Rectal smooth muscle tissue (tissue), 1 donor: ENCODE measurements around the gene IFI27L1.
"Not testable (repeated sequence)": the region's sequence is repeated elsewhere in the genome, so short reads cannot be mapped to it uniquely, and the experiment has no call there.

Source experiments
- H3K27ac ChIP-seq: one replicate; pipeline ENCODE4 v1.7.0; 2013; ENCODE audit warnings: low read depth, low read length, inconsistent platforms
- H3K27me3 ChIP-seq: one replicate; pipeline ENCODE4 v1.7.0; 2013; ENCODE audit warnings: low read length; ENCODE audit not compliant: control insufficient read depth, insufficient read depth
- H3K36me3 ChIP-seq: one replicate; pipeline ENCODE4 v1.7.0; 2013; ENCODE audit warnings: low read length; ENCODE audit not compliant: control insufficient read depth, insufficient read depth
- H3K4me1 ChIP-seq: one replicate; pipeline ENCODE4 v1.7.0; 2013; ENCODE audit warnings: low read length; ENCODE audit not compliant: control insufficient read depth, insufficient read depth
- H3K4me3 ChIP-seq: one replicate; pipeline ENCODE4 v1.7.0; 2013; ENCODE audit warnings: low read length
- H3K9ac ChIP-seq: one replicate; pipeline ENCODE4 v1.7.0; 2013; ENCODE audit warnings: low read length

The IFI27L1 gene

GRCh38 chr14:94051779-94052178, 29.3 kb upstream of the IFI27L1 start:
- H3K4me1 ChIP-seq, result peaks cover 4% of the 10 kb centered on the region
- H3K4me3 ChIP-seq, result no peak overlapping the region
- no peak overlapping the region for H3K9ac ChIP-seq
- H3K27me3 ChIP-seq, result no peaks in the 10 kb centered on the region
- H3K27ac ChIP-seq, result no peak overlapping the region
- H3K36me3 ChIP-seq, result peaks cover 64% of the 10 kb centered on the region

- H3K9ac ChIP-seq, result no peak overlapping the region
- H3K27me3 ChIP-seq, result no peaks in the 10 kb centered on the region
- no peak overlapping the region for H3K4me3 ChIP-seq
- peaks cover 4% of the 10 kb centered on the region for H3K4me1 ChIP-seq
- no peak overlapping the region for H3K27ac ChIP-seq
- peaks cover 64% of the 10 kb centered on the region for H3K36me3 ChIP-seq
These were observed 28.9 kb upstream of the IFI27L1 start for GRCh38 chr14:94052199-94052598.

GRCh38 chr14:94052662-94053061, 28.4 kb upstream of the IFI27L1 start:
- Histone ChIP-seq H3K36me3 (peaks cover 69% of the 10 kb centered on the region), H3K9ac (no peak overlapping the region), H3K4me1 (peaks cover 4% of the 10 kb centered on the region), H3K27ac (no peak overlapping the region), H3K4me3 (no peak overlapping the region), H3K27me3 (no peaks in the 10 kb centered on the region)

GRCh38 chr14:94054401-94054800, 26.7 kb upstream of the IFI27L1 start:
- no peak overlapping the region for H3K4me3 ChIP-seq
- H3K4me1 ChIP-seq, result peaks cover 4% of the 10 kb centered on the region
- H3K36me3 ChIP-seq, result peaks cover 69% of the 10 kb centered on the region
- no peaks in the 10 kb centered on the region for H3K27me3 ChIP-seq
- H3K9ac ChIP-seq, result no peak overlapping the region
- H3K27ac ChIP-seq, result no peak overlapping the region

- no peak overlapping the region for H3K4me3 ChIP-seq
- no peaks in the 10 kb centered on the region for H3K27me3 ChIP-seq
- H3K27ac ChIP-seq, result no peak overlapping the region
- H3K4me1 ChIP-seq, result peaks cover 4% of the 10 kb centered on the region
- H3K36me3 ChIP-seq, result peaks cover 69% of the 10 kb centered on the region
- H3K9ac ChIP-seq, result no peak overlapping the region
These were observed 26.2 kb upstream of the IFI27L1 start for GRCh38 chr14:94054936-94055335.

- peaks cover 74% of the 10 kb centered on the region for H3K36me3 ChIP-seq
- no peak overlapping the region for H3K27ac ChIP-seq
- no peaks in the 10 kb centered on the region for H3K4me1 ChIP-seq
- no peak overlapping the region for H3K4me3 ChIP-seq
- no peak overlapping the region for H3K9ac ChIP-seq
- no peaks in the 10 kb centered on the region for H3K27me3 ChIP-seq
These were observed 24.4 kb upstream of the IFI27L1 start for GRCh38 chr14:94056579-94057308.

- peaks cover 68% of the 10 kb centered on the region for H3K36me3 ChIP-seq
- no peak overlapping the region for H3K4me3 ChIP-seq
- no peaks in the 10 kb centered on the region for H3K4me1 ChIP-seq
- no peak overlapping the region for H3K27ac ChIP-seq
- H3K9ac ChIP-seq, result no peak overlapping the region
- H3K27me3 ChIP-seq, result no peaks in the 10 kb centered on the region
These were observed 22.9 kb upstream of the IFI27L1 start for GRCh38 chr14:94058128-94058673.

- Histone ChIP-seq H3K4me1 (no peaks in the 10 kb centered on the region), H3K27ac (no peak overlapping the region), H3K36me3 (peaks cover 68% of the 10 kb centered on the region), H3K4me3 (no peak overlapping the region), H3K9ac (no peak overlapping the region), H3K27me3 (no peaks in the 10 kb centered on the region)
These were observed 22.4 kb upstream of the IFI27L1 start for GRCh38 chr14:94058674-94059138.

GRCh38 chr14:94059998-94060397, 21.1 kb upstream of the IFI27L1 start:
- H3K4me1 ChIP-seq, result no peaks in the 10 kb centered on the region
- no peak overlapping the region for H3K27ac ChIP-seq
- H3K27me3 ChIP-seq, result no peaks in the 10 kb centered on the region
- H3K4me3 ChIP-seq, result no peak overlapping the region
- H3K9ac ChIP-seq, result no peak overlapping the region
- H3K36me3 ChIP-seq, result peaks cover 55% of the 10 kb centered on the region

- H3K4me3 ChIP-seq, result no peak overlapping the region
- no peak overlapping the region for H3K27ac ChIP-seq
- no peaks in the 10 kb centered on the region for H3K27me3 ChIP-seq
- peaks cover 7% of the 10 kb centered on the region for H3K4me1 ChIP-seq
- H3K9ac ChIP-seq, result no peak overlapping the region
- H3K36me3 ChIP-seq, result peaks cover 39% of the 10 kb centered on the region
These were observed 18.7 kb upstream of the IFI27L1 start for GRCh38 chr14:94062344-94062940.

GRCh38 chr14:94066089-94066676, 14.9 kb upstream of the IFI27L1 start:
- no peak overlapping the region for H3K27ac ChIP-seq
- peaks cover 7% of the 10 kb centered on the region for H3K4me1 ChIP-seq
- peaks cover 8% of the 10 kb centered on the region for H3K36me3 ChIP-seq
- H3K9ac ChIP-seq, result no peak overlapping the region
- no peaks in the 10 kb centered on the region for H3K27me3 ChIP-seq
- H3K4me3 ChIP-seq, result no peak overlapping the region

GRCh38 chr14:94072076-94072475, 9.0 kb upstream of the IFI27L1 start:
- not testable (repeated sequence) for H3K27me3 ChIP-seq, H3K4me3 ChIP-seq, H3K36me3 ChIP-seq, H3K4me1 ChIP-seq, H3K27ac ChIP-seq, H3K9ac ChIP-seq
